ENCODE results near the gene KDM4C. TPM values are rescaled to one million over a fixed set of nuclear protein-coding genes. Genes with fewer than 3 reads are reported as not detected.

Gene KDM4C
- total and polyA plus RNA-seq, 2 of the 8 experiments (the other 6 are each of a cell fraction or from before 2014, with no cell fraction given): 13.0 to 26.1 TPM

GRCh38 chr9:7212101-7212500 is 454.3 kb downstream of the KDM4C start:
- Histone ChIP-seq H4K91ac (replicated peaks; ENCODE audit: insufficient read length, low read length) (no peak overlapping the region), H2BK20ac (ENCODE audit: low read length) (no peak overlapping the region), H2AK5ac (ENCODE audit: low read depth, low read length) (no peak overlapping the region), H2BK12ac (ENCODE audit: low read depth, low read length) (no peak overlapping the region), H3K56ac (replicated peaks; ENCODE audit: insufficient read length, low read depth, low read length) (no peak overlapping the region), H3K9me3 (ENCODE audit: insufficient read depth in 2 of 2, low read depth in 1 of 2, low read length in 1 of 2) (no peaks in the 10 kb centered on the region), H3K4me3 (ENCODE audit: extremely low read depth in 1 of 4, insufficient read depth in 2 of 4, low read depth in 3 of 4, low read length in 4 of 4) (no peak overlapping the region), H4K8ac (ENCODE audit: extremely low read depth, insufficient read depth, low read length) (no peak overlapping the region), H2BK120ac (replicated peaks; ENCODE audit: low read depth, low read length) (no peak overlapping the region), H3K9ac (replicated peaks in 1 of 4; ENCODE audit: extremely low read depth in 1 of 4, low read depth in 3 of 4, low read length in 3 of 4) (no peak overlapping the region), H3K23me2 (ENCODE audit: low read depth, low read length) (no peaks in the 10 kb centered on the region), H3K79me2 (ENCODE audit: control insufficient read depth in 1 of 2, insufficient read depth in 2 of 2, low read length in 2 of 2) (no peaks in the 10 kb centered on the region), H3K4ac (replicated peaks; ENCODE audit: insufficient read length, low read depth, low read length) (no peak overlapping the region), H3K4me1 (replicated peaks in 1 of 4; ENCODE audit: control insufficient read depth in 3 of 4, insufficient read depth in 4 of 4, low read length in 3 of 4) (peaks cover 3 to 16% (median 9%) of the 10 kb centered on the region in 4 experiments; a peak in 5 of 7 replicates), H3K23ac (ENCODE audit: insufficient read length) (no peak overlapping the region), H4K20me1 (replicated peaks in 1 of 2; ENCODE audit: control insufficient read depth in 1 of 2, insufficient read depth in 2 of 2, low read length in 2 of 2) (no peaks in the 10 kb centered on the region), H2BK5ac (ENCODE audit: low read depth, low read length) (no peak overlapping the region), H3K79me1 (ENCODE audit: low read depth, low read length) (no peaks in the 10 kb centered on the region), H3K14ac (ENCODE audit: insufficient read length) (no peak overlapping the region), H4K5ac (ENCODE audit: insufficient read length, low read depth, low read length) (no peak overlapping the region), H3K27ac (ENCODE audit: low read depth, low read length) (no peak overlapping the region), H2BK15ac (ENCODE audit: low read length) (no peak overlapping the region), H2AFZ (ENCODE audit: low read length) (no peak overlapping the region), H3K36me3 (ENCODE audit: control insufficient read depth in 2 of 4, insufficient read depth in 4 of 4, low read length in 3 of 4) (no peaks in the 10 kb centered on the region), H3K4me2 (ENCODE audit: insufficient read depth in 1 of 2, low read depth in 2 of 2, low read length in 2 of 2) (peak overlapping the region in 1 of 2 experiments; percentile 67; a peak in 1 of 4 replicates), H3K27me3 (replicated peaks in 1 of 4; ENCODE audit: control insufficient read depth in 3 of 4, extremely low read depth in 1 of 4, insufficient read depth in 3 of 4, low read length in 3 of 4) (no peaks in the 10 kb centered on the region; a peak in 2 of 7 replicates), H3K18ac (ENCODE audit: extremely low read depth, low read length) (no peak overlapping the region)
- WGBS, 2 experiments (ENCODE audit: extremely low coverage in 1 of 2, insufficient coverage in 1 of 2, insufficient read length in 1 of 2, insufficient replicate concordance in 2 of 2, low coverage in 1 of 2, low lambda C conversion rate in 2 of 2, missing lambda C conversion rate in 1 of 2): 77% methylated on average over 4 of the region's 4 CpGs; no CpG with 5 or more reads in 1 of the 2 experiments
- no peak for DNase-seq (ENCODE audit: low read depth in 1 of 2, low spot score in 2 of 2)
- TF ChIP-seq EZH2 (IDR thresholded peaks at IDR 0.05; ENCODE audit: low read depth, low read length, severe bottlenecking): no peak
- TF ChIP-seq YY1 (IDR thresholded peaks at IDR 0.05; ENCODE audit: low read depth, low read length): no peak
- TF ChIP-seq MAFK (IDR thresholded peaks at IDR 0.05; ENCODE audit: low read depth, low read length): no peak
- TF ChIP-seq SIRT6 (IDR thresholded peaks at IDR 0.05; ENCODE audit: low read length): no peak
- POLR2A ChIA-PET (ENCODE audit: partially characterized antibody): no interaction called here
- CTCF ChIA-PET (ENCODE audit: partially characterized antibody): interaction anchor here (1.0 to 2.0 kb wide), 4 partner anchors 12 to 36 kb away, joined by 3 to 7 read pairs (median 4); no protein-coding TSS in a partner anchor
- FAIRE-seq: no peak

Data from H1 (cell line).